ENCODE measurements around the gene FAM169A.
"Not testable (repeated sequence)": the region's sequence is repeated elsewhere in the genome, so short reads cannot be mapped to it uniquely, and the experiment has no call there.

FAM169A gene

GRCh38 chr5:74892921-74893320, 26.7 kb upstream of the FAM169A start:
- Histone ChIP-seq H3K9ac (ENCODE audit: low read depth in 1 of 2, low read length in 2 of 2) (no peak overlapping the region), H3K27me3 (ENCODE audit: control insufficient read depth in 1 of 2, insufficient read depth in 2 of 2, low read length in 2 of 2) (no peaks in the 10 kb centered on the region), H3K9me3 (ENCODE audit: control insufficient read depth in 1 of 2, low read length in 2 of 2) (peaks cover 0 to 9% of the 10 kb centered on the region in 2 donors), H3K27ac (ENCODE audit: low read depth, low read length) (no peak overlapping the region), H3K4me1 (ENCODE audit: control insufficient read depth in 1 of 2, insufficient read depth in 2 of 2, low read length in 2 of 2) (no peaks in the 10 kb centered on the region), H3K36me3 (ENCODE audit: control insufficient read depth in 1 of 2, insufficient read depth in 2 of 2, low read length in 2 of 2) (no peaks in the 10 kb centered on the region), H3K4me3 (ENCODE audit: low read depth in 1 of 2, low read length in 2 of 2) (no peak overlapping the region)

GRCh38 chr5:74889523-74890105, 23.4 kb upstream of the FAM169A start:
- H3K4me3 ChIP-seq (ENCODE audit: low read depth in 1 of 2, low read length in 2 of 2): no peak overlapping the region
- H3K9ac ChIP-seq (ENCODE audit: low read depth in 1 of 2, low read length in 2 of 2): no peak overlapping the region
- H3K36me3 ChIP-seq (ENCODE audit: control insufficient read depth in 1 of 2, insufficient read depth in 2 of 2, low read length in 2 of 2): no peaks in the 10 kb centered on the region
- H3K27me3 ChIP-seq (ENCODE audit: control insufficient read depth in 1 of 2, insufficient read depth in 2 of 2, low read length in 2 of 2): no peaks in the 10 kb centered on the region
- H3K27ac ChIP-seq (ENCODE audit: low read depth, low read length): no peak overlapping the region
- H3K9me3 ChIP-seq (ENCODE audit: control insufficient read depth in 1 of 2, low read length in 2 of 2): peaks cover 0 to 2% of the 10 kb centered on the region in 2 donors
- no peaks in the 10 kb centered on the region for H3K4me1 ChIP-seq (ENCODE audit: control insufficient read depth in 1 of 2, insufficient read depth in 2 of 2, low read length in 2 of 2)

GRCh38 chr5:74888117-74888516, 21.9 kb upstream of the FAM169A start:
- H3K27me3 ChIP-seq (ENCODE audit: control insufficient read depth in 1 of 2, insufficient read depth in 2 of 2, low read length in 2 of 2): no peaks in the 10 kb centered on the region
- no peak overlapping the region for H3K27ac ChIP-seq (ENCODE audit: low read depth, low read length)
- H3K4me1 ChIP-seq (ENCODE audit: control insufficient read depth in 1 of 2, insufficient read depth in 2 of 2, low read length in 2 of 2): no peaks in the 10 kb centered on the region
- no peak overlapping the region for H3K4me3 ChIP-seq (ENCODE audit: low read depth in 1 of 2, low read length in 2 of 2)
- H3K9ac ChIP-seq (ENCODE audit: low read depth in 1 of 2, low read length in 2 of 2): no peak overlapping the region
- no peaks in the 10 kb centered on the region for H3K36me3 ChIP-seq (ENCODE audit: control insufficient read depth in 1 of 2, insufficient read depth in 2 of 2, low read length in 2 of 2)
- no peaks in the 10 kb centered on the region for H3K9me3 ChIP-seq (ENCODE audit: control insufficient read depth in 1 of 2, low read length in 2 of 2)

GRCh38 chr5:74885170-74885569, 19.0 kb upstream of the FAM169A start:
- Histone ChIP-seq H3K9ac (ENCODE audit: low read depth in 1 of 2, low read length in 2 of 2) (no peak overlapping the region), H3K27me3 (ENCODE audit: control insufficient read depth in 1 of 2, insufficient read depth in 2 of 2, low read length in 2 of 2) (no peaks in the 10 kb centered on the region), H3K9me3 (ENCODE audit: control insufficient read depth in 1 of 2, low read length in 2 of 2) (no peaks in the 10 kb centered on the region), H3K36me3 (ENCODE audit: control insufficient read depth in 1 of 2, insufficient read depth in 2 of 2, low read length in 2 of 2) (no peaks in the 10 kb centered on the region), H3K4me1 (ENCODE audit: control insufficient read depth in 1 of 2, insufficient read depth in 2 of 2, low read length in 2 of 2) (no peaks in the 10 kb centered on the region), H3K27ac (ENCODE audit: low read depth, low read length) (no peak overlapping the region), H3K4me3 (ENCODE audit: low read depth in 1 of 2, low read length in 2 of 2) (no peak overlapping the region)

GRCh38 chr5:74882379-74883134, 16.4 kb upstream of the FAM169A start:
- not testable (repeated sequence) for H3K4me1 ChIP-seq (ENCODE audit: control insufficient read depth in 1 of 2, insufficient read depth in 2 of 2, low read length in 2 of 2); H3K27ac ChIP-seq (ENCODE audit: low read depth, low read length); H3K27me3 ChIP-seq (ENCODE audit: control insufficient read depth in 1 of 2, insufficient read depth in 2 of 2, low read length in 2 of 2); H3K4me3 ChIP-seq (ENCODE audit: low read depth in 1 of 2, low read length in 2 of 2); H3K9me3 ChIP-seq (ENCODE audit: control insufficient read depth in 1 of 2, low read length in 2 of 2); H3K36me3 ChIP-seq (ENCODE audit: control insufficient read depth in 1 of 2, insufficient read depth in 2 of 2, low read length in 2 of 2); H3K9ac ChIP-seq (ENCODE audit: low read depth in 1 of 2, low read length in 2 of 2)

GRCh38 chr5:74877624-74878304, 11.6 kb upstream of the FAM169A start:
- no peaks in the 10 kb centered on the region for H3K36me3 ChIP-seq (ENCODE audit: control insufficient read depth in 1 of 2, insufficient read depth in 2 of 2, low read length in 2 of 2)
- H3K4me3 ChIP-seq (ENCODE audit: low read depth in 1 of 2, low read length in 2 of 2): no peak overlapping the region
- no peaks in the 10 kb centered on the region for H3K9me3 ChIP-seq (ENCODE audit: control insufficient read depth in 1 of 2, low read length in 2 of 2)
- H3K27ac ChIP-seq (ENCODE audit: low read depth, low read length): no peak overlapping the region
- H3K4me1 ChIP-seq (ENCODE audit: control insufficient read depth in 1 of 2, insufficient read depth in 2 of 2, low read length in 2 of 2): no peaks in the 10 kb centered on the region
- H3K9ac ChIP-seq (ENCODE audit: low read depth in 1 of 2, low read length in 2 of 2): no peak overlapping the region
- H3K27me3 ChIP-seq (ENCODE audit: control insufficient read depth in 1 of 2, insufficient read depth in 2 of 2, low read length in 2 of 2): no peaks in the 10 kb centered on the region

- no peaks in the 10 kb centered on the region for H3K4me1 ChIP-seq (ENCODE audit: control insufficient read depth in 1 of 2, insufficient read depth in 2 of 2, low read length in 2 of 2)
- H3K4me3 ChIP-seq (ENCODE audit: low read depth in 1 of 2, low read length in 2 of 2): no peak overlapping the region
- H3K9ac ChIP-seq (ENCODE audit: low read depth in 1 of 2, low read length in 2 of 2): no peak overlapping the region
- H3K36me3 ChIP-seq (ENCODE audit: control insufficient read depth in 1 of 2, insufficient read depth in 2 of 2, low read length in 2 of 2): no peaks in the 10 kb centered on the region
- no peak overlapping the region for H3K27ac ChIP-seq (ENCODE audit: low read depth, low read length)
- H3K27me3 ChIP-seq (ENCODE audit: control insufficient read depth in 1 of 2, insufficient read depth in 2 of 2, low read length in 2 of 2): no peaks in the 10 kb centered on the region
- H3K9me3 ChIP-seq (ENCODE audit: control insufficient read depth in 1 of 2, low read length in 2 of 2): no peaks in the 10 kb centered on the region
Observed at GRCh38 chr5:74875994-74876791, 10.0 kb upstream of the FAM169A start.

GRCh38 chr5:74873525-74874249, 7.5 kb upstream of the FAM169A start:
- no peaks in the 10 kb centered on the region for H3K36me3 ChIP-seq (ENCODE audit: control insufficient read depth in 1 of 2, insufficient read depth in 2 of 2, low read length in 2 of 2)
- H3K4me1 ChIP-seq (ENCODE audit: control insufficient read depth in 1 of 2, insufficient read depth in 2 of 2, low read length in 2 of 2): no peaks in the 10 kb centered on the region
- no peaks in the 10 kb centered on the region for H3K27me3 ChIP-seq (ENCODE audit: control insufficient read depth in 1 of 2, insufficient read depth in 2 of 2, low read length in 2 of 2)
- H3K9ac ChIP-seq (ENCODE audit: low read depth in 1 of 2, low read length in 2 of 2): no peak overlapping the region
- H3K4me3 ChIP-seq (ENCODE audit: low read depth in 1 of 2, low read length in 2 of 2): no peak overlapping the region
- no peaks in the 10 kb centered on the region for H3K9me3 ChIP-seq (ENCODE audit: control insufficient read depth in 1 of 2, low read length in 2 of 2)
- H3K27ac ChIP-seq (ENCODE audit: low read depth, low read length): no peak overlapping the region

GRCh38 chr5:74870299-74871067, 4.3 kb upstream of the FAM169A start:
- Histone ChIP-seq H3K27me3 (ENCODE audit: control insufficient read depth in 1 of 2, insufficient read depth in 2 of 2, low read length in 2 of 2) (peaks cover 9 to 10% of the 10 kb centered on the region in 2 donors), H3K9ac (ENCODE audit: low read depth in 1 of 2, low read length in 2 of 2) (no peak overlapping the region), H3K4me3 (ENCODE audit: low read depth in 1 of 2, low read length in 2 of 2) (no peak overlapping the region), H3K27ac (ENCODE audit: low read depth, low read length) (no peak overlapping the region), H3K4me1 (ENCODE audit: control insufficient read depth in 1 of 2, insufficient read depth in 2 of 2, low read length in 2 of 2) (peaks cover 2 to 4% of the 10 kb centered on the region in 2 donors), H3K36me3 (ENCODE audit: control insufficient read depth in 1 of 2, insufficient read depth in 2 of 2, low read length in 2 of 2) (no peaks in the 10 kb centered on the region), H3K9me3 (ENCODE audit: control insufficient read depth in 1 of 2, low read length in 2 of 2) (no peaks in the 10 kb centered on the region)

Measured in duodenal mucosa (tissue), 2 donors.